Measurements from ENCODE around the gene NAPG. TPM values are rescaled to one million over a fixed set of nuclear protein-coding genes. Genes with fewer than 3 reads are reported as not detected.

NAPG gene
- total and polyA plus RNA-seq, 9 of the 15 experiments (the other 6 are each of a cell fraction or from before 2014, with no cell fraction given), result 31.6 to 63.3 (median 50.9) TPM

DNA sequence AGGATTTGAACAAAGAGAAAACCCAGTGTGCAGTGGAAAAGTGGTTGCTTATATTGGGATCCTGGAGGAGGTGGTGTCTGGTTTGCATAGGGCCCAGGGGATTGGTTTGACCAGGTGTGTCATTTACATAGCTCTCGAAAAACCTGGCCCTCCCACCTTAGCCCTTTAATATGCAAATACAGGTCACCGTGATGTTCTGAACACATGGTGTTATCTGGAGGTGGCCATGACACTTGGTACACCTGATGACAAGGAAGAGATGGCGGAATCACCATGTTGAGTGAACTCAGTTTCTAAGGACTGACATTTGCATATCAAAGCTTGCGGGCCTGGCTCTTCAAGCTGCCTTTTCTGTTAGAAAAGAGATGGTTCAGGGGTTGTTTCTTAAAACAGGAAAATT lies 2.3 kb upstream of the NAPG start (continued):
- TF ChIP-seq, protein P1, sequence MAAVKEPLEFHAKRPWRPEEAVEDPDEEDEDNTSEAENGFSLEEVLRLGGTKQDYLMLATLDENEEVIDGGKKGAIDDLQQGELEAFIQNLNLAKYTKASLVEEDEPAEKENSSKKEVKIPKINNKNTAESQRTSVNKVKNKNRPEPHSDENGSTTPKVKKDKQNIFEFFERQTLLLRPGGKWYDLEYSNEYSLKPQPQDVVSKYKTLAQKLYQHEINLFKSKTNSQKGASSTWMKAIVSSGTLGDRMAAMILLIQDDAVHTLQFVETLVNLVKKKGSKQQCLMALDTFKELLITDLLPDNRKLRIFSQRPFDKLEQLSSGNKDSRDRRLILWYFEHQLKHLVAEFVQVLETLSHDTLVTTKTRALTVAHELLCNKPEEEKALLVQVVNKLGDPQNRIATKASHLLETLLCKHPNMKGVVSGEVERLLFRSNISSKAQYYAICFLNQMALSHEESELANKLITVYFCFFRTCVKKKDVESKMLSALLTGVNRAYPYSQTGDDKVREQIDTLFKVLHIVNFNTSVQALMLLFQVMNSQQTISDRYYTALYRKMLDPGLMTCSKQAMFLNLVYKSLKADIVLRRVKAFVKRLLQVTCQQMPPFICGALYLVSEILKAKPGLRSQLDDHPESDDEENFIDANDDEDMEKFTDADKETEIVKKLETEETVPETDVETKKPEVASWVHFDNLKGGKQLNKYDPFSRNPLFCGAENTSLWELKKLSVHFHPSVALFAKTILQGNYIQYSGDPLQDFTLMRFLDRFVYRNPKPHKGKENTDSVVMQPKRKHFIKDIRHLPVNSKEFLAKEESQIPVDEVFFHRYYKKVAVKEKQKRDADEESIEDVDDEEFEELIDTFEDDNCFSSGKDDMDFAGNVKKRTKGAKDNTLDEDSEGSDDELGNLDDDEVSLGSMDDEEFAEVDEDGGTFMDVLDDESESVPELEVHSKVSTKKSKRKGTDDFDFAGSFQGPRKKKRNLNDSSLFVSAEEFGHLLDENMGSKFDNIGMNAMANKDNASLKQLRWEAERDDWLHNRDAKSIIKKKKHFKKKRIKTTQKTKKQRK (IDR thresholded peaks at IDR 0.05; ENCODE audit: borderline replicate concordance, low read depth, low read length), result no peak
- TF ChIP-seq, protein P2, sequence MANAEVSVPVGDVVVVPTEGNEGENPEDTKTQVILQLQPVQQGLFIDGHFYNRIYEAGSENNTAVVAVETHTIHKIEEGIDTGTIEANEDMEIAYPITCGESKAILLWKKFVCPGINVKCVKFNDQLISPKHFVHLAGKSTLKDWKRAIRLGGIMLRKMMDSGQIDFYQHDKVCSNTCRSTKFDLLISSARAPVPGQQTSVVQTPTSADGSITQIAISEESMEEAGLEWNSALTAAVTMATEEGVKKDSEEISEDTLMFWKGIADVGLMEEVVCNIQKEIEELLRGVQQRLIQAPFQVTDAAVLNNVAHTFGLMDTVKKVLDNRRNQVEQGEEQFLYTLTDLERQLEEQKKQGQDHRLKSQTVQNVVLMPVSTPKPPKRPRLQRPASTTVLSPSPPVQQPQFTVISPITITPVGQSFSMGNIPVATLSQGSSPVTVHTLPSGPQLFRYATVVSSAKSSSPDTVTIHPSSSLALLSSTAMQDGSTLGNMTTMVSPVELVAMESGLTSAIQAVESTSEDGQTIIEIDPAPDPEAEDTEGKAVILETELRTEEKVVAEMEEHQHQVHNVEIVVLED (CRISPR knock-in tag; IDR thresholded peaks at IDR 0.05), result no peak
- TF ChIP-seq SREBF1 (IDR thresholded peaks at IDR 0.05; ENCODE audit: borderline replicate concordance, low read depth, low read length) (no peak), HDAC2 (IDR thresholded peaks at IDR 0.05) (no peak), POLR2B (IDR thresholded peaks at IDR 0.05; ENCODE audit: low read depth, partially characterized antibody) (no peak), ZNF41 (CRISPR knock-in tag; conservative IDR thresholded peaks at IDR 0.05) (no peak)
